ENCODE results near the gene LPAR2. TPM values are rescaled to one million over a fixed set of nuclear protein-coding genes. Genes with fewer than 3 reads are reported as not detected.

The LPAR2 gene
- polyA plus RNA-seq, 1 of the 3 experiments (the other 2 are of a cell fraction) = 4.5 TPM

Other genes with a start within 250 kb of the LPAR2 start
- gene GATAD2A, start 222.5 kb downstream of the LPAR2 start, polyA plus RNA-seq (2012; rRNA removed) = 28.0 and 36.6 TPM in 2 replicates
- 2.3 and 3.1 TPM in 2 replicates for gene TSSK6, start 112.7 kb downstream of the LPAR2 start, polyA plus RNA-seq (2012; rRNA removed)
- 1,643 and 1,828 TPM in 2 replicates for gene NDUFA13, start 112.0 kb downstream of the LPAR2 start, polyA plus RNA-seq (2012; rRNA removed)
- 7.2 and 7.5 TPM in 2 replicates for gene YJEFN3, start 99.3 kb downstream of the LPAR2 start, polyA plus RNA-seq (2012; rRNA removed)
- gene CILP2, start 90.0 kb downstream of the LPAR2 start, polyA plus RNA-seq (2012; rRNA removed) = 0.96 and 1.9 TPM in 2 replicates
- 5.1 and 6.4 TPM in 2 replicates for gene PBX4, start 9.5 kb downstream of the LPAR2 start, polyA plus RNA-seq (2012; rRNA removed)
- 5.3 and 6.3 TPM in 2 replicates for gene GMIP, start 15.4 kb upstream of the LPAR2 start, polyA plus RNA-seq (2012; rRNA removed)
- gene ATP13A1, start 35.5 kb upstream of the LPAR2 start, polyA plus RNA-seq (2012; rRNA removed) = 49.6 and 67.9 TPM in 2 replicates
- gene ZNF101, start 40.6 kb upstream of the LPAR2 start, polyA plus RNA-seq (2012; rRNA removed) = 2.4 and 3.8 TPM in 2 replicates
- 1.1 and 1.7 TPM in 2 replicates for gene ZNF14, start 104.9 kb upstream of the LPAR2 start, polyA plus RNA-seq (2012; rRNA removed)
- gene ZNF506, start 193.5 kb upstream of the LPAR2 start, polyA plus RNA-seq (2012; rRNA removed) = 4.1 and 7.3 TPM in 2 replicates
- 0.79 and 0.81 TPM in 2 replicates for gene ZNF253, start 237.7 kb upstream of the LPAR2 start, polyA plus RNA-seq (2012; rRNA removed)